H1 (cell line): ENCODE measurements around the gene ZNF747. TPM values are rescaled to one million over a fixed set of nuclear protein-coding genes. Genes with fewer than 3 reads are reported as not detected.

ENCODE experiments used
- CTCF ChIA-PET: fragments of 300-600 bp; sonication (Branson Sonifier 250); formaldehyde crosslinking; loops from one replicate; lab custom pipeline; 2021; ENCODE audit not compliant: partially characterized antibody; lab: Charles Lee
- POLR2A ChIA-PET: fragments of 300-600 bp; sonication (Branson Sonifier 250); formaldehyde crosslinking; loops from one replicate; lab custom pipeline; 2021; ENCODE audit warnings: inconsistent platforms; ENCODE audit not compliant: partially characterized antibody; lab: Charles Lee
- DNase-seq, 2 experiments: peaks; one replicate each; pipeline versions ENCODE4 v3.0.0 to v3.0.0-alpha.2; 2010 to 2022; ENCODE audit warnings: low spot score in 2 of 2, low read depth in 1 of 2, mixed read lengths in 1 of 2
- FAIRE-seq: peaks from 2 replicates; lab custom pipeline; 2011; peaks lifted over from hg19 to GRCh38; lab: Jason Lieb, UNC
- H2AFZ ChIP-seq: 2 replicates; pipeline ENCODE4 v1.8.1; 2012; ENCODE audit warnings: low read length, inconsistent platforms
- H2AK5ac ChIP-seq: 2 replicates; pipeline ENCODE4 v1.6.1; 2013; ENCODE audit warnings: low read depth, low read length
- H2BK120ac ChIP-seq: replicated peaks from 2 replicates; pipeline ENCODE3; 2013; ENCODE audit warnings: low read depth, low read length, inconsistent platforms
- H2BK12ac ChIP-seq: 2 replicates; pipeline ENCODE4 v1.6.1; 2013; ENCODE audit warnings: low read depth, low read length
- H2BK15ac ChIP-seq: 2 replicates; pipeline ENCODE4 v1.6.1; 2013; ENCODE audit warnings: low read length
- H2BK20ac ChIP-seq: 2 replicates; pipeline ENCODE4 v1.6.1; 2013; ENCODE audit warnings: low read length
- H2BK5ac ChIP-seq: 2 replicates; pipeline ENCODE4 v1.6.1; 2013; ENCODE audit warnings: low read depth, low read length
- H3K14ac ChIP-seq: 2 replicates; pipeline ENCODE4 v1.6.1; 2013; ENCODE audit warnings: inconsistent platforms; ENCODE audit not compliant: insufficient read length
- H3K18ac ChIP-seq: 2 replicates; pipeline ENCODE4 v1.6.1; 2013; ENCODE audit warnings: low read length; ENCODE audit errors: extremely low read depth
- H3K23ac ChIP-seq: 2 replicates; pipeline ENCODE4 v1.6.1; 2013; ENCODE audit warnings: inconsistent platforms; ENCODE audit not compliant: insufficient read length
- H3K23me2 ChIP-seq: 2 replicates; pipeline ENCODE4 v1.6.1; 2013; ENCODE audit warnings: low read depth, low read length
- H3K27ac ChIP-seq: 2 replicates; pipeline ENCODE4 v1.6.1; 2011; ENCODE audit warnings: low read depth, low read length, inconsistent platforms
- H3K27me3 ChIP-seq, 4 experiments: replicated peaks in 1 of 4; 1 replicate in 1 of 4; 2 replicates in 3 of 4; pipeline versions ENCODE4 v1.6.1 to v1.8.1; 2011 to 2013; ENCODE audit warnings: low read length in 3 of 4, mild to moderate bottlenecking in 3 of 4, inconsistent platforms in 2 of 4, mixed read lengths in 2 of 4, moderate library complexity in 1 of 4; ENCODE audit not compliant: control insufficient read depth in 3 of 4, insufficient read depth in 3 of 4; ENCODE audit errors: extremely low read depth in 1 of 4
- H3K36me3 ChIP-seq, 4 experiments: 2 replicates each; pipeline versions ENCODE4 v1.6.1 to v1.8.1; 2011 to 2013; ENCODE audit warnings: mild to moderate bottlenecking in 4 of 4, low read length in 3 of 4, moderate library complexity in 2 of 4, control low read depth in 1 of 4, inconsistent platforms in 1 of 4; ENCODE audit not compliant: insufficient read depth in 4 of 4, control insufficient read depth in 2 of 4
- H3K4ac ChIP-seq: replicated peaks from 2 replicates; pipeline ENCODE3; 2013; ENCODE audit warnings: low read length, low read depth, mixed read lengths, inconsistent platforms; ENCODE audit not compliant: insufficient read length
- H3K4me1 ChIP-seq, 4 experiments: replicated peaks in 1 of 4; 1 replicate in 1 of 4; 2 replicates in 3 of 4; pipeline versions ENCODE4 v1.6.1 to v1.8.1; 2011 to 2013; ENCODE audit warnings: low read length in 3 of 4, inconsistent platforms in 2 of 4, mixed read lengths in 1 of 4; ENCODE audit not compliant: insufficient read depth in 4 of 4, control insufficient read depth in 3 of 4
- H3K4me2 ChIP-seq, 2 experiments: 2 replicates each; pipeline versions ENCODE4 v1.6.1 to v1.8.1; 2011 to 2013; ENCODE audit warnings: low read depth in 2 of 2, low read length in 2 of 2, control low read depth in 1 of 2, inconsistent platforms in 1 of 2, mild to moderate bottlenecking in 1 of 2; ENCODE audit not compliant: insufficient read depth in 1 of 2
- H3K4me3 ChIP-seq, 4 experiments: fragments of 200-600, 300-600 bp in 1 of 4; sonication (generic), shearing (Covaris generic), sonication (Bioruptor Twin) in 1 of 4; 2 replicates each; pipeline versions ENCODE4 v1.5.1 to v1.8.1; 2011 to 2016; ENCODE audit warnings: low read length in 4 of 4, low read depth in 3 of 4, control low read depth in 2 of 4, inconsistent platforms in 2 of 4, mild to moderate bottlenecking in 2 of 4, mixed read lengths in 1 of 4, moderate library complexity in 1 of 4; ENCODE audit not compliant: insufficient read depth in 2 of 4; ENCODE audit errors: extremely low read depth in 1 of 4
- H3K56ac ChIP-seq: replicated peaks from 2 replicates; pipeline ENCODE3; 2013; ENCODE audit warnings: low read depth, mild to moderate bottlenecking, mixed read lengths, low read length, inconsistent platforms; ENCODE audit not compliant: insufficient read length
- H3K79me1 ChIP-seq: 2 replicates; pipeline ENCODE4 v1.6.1; 2013; ENCODE audit warnings: low read depth, low read length, control low read depth
- H3K79me2 ChIP-seq, 2 experiments: 2 replicates each; pipeline versions ENCODE4 v1.6.1 to v1.8.1; 2012 to 2013; ENCODE audit warnings: low read length in 2 of 2, mild to moderate bottlenecking in 2 of 2, inconsistent platforms in 1 of 2; ENCODE audit not compliant: insufficient read depth in 2 of 2, control insufficient read depth in 1 of 2
- H3K9ac ChIP-seq, 4 experiments: replicated peaks in 1 of 4; 1 replicate in 1 of 4; 2 replicates in 3 of 4; pipeline versions ENCODE4 v1.6.1 to v1.8.1; 2011 to 2013; ENCODE audit warnings: low read depth in 3 of 4, low read length in 3 of 4, control low read depth in 2 of 4, mild to moderate bottlenecking in 2 of 4, moderate library complexity in 2 of 4, inconsistent platforms in 1 of 4; ENCODE audit errors: extremely low read depth in 1 of 4
- H3K9me3 ChIP-seq, 2 experiments: 2 replicates each; pipeline versions ENCODE4 v1.6.1 to v1.8.1; 2012 to 2013; ENCODE audit warnings: mild to moderate bottlenecking in 2 of 2, moderate library complexity in 2 of 2, control low read depth in 1 of 2, inconsistent platforms in 1 of 2, low read depth in 1 of 2, low read length in 1 of 2, mixed read lengths in 1 of 2; ENCODE audit not compliant: insufficient read depth in 2 of 2
- H4K20me1 ChIP-seq, 2 experiments: replicated peaks in 1 of 2; 2 replicates each; pipeline versions ENCODE3 to v1.8.1; 2011 to 2013; ENCODE audit warnings: inconsistent platforms in 2 of 2, low read length in 2 of 2, mild to moderate bottlenecking in 1 of 2; ENCODE audit not compliant: insufficient read depth in 2 of 2, control insufficient read depth in 1 of 2
- H4K5ac ChIP-seq: 2 replicates; pipeline ENCODE4 v1.6.1; 2013; ENCODE audit warnings: low read length, low read depth, mixed read lengths, inconsistent platforms; ENCODE audit not compliant: insufficient read length
- H4K8ac ChIP-seq: 2 replicates; pipeline ENCODE4 v1.8.0; 2013; ENCODE audit warnings: mild to moderate bottlenecking, moderate library complexity, low read length, inconsistent platforms; ENCODE audit not compliant: insufficient read depth; ENCODE audit errors: extremely low read depth
- H4K91ac ChIP-seq: replicated peaks from 2 replicates; pipeline ENCODE3; 2013; ENCODE audit warnings: low read length, mixed read lengths, inconsistent platforms; ENCODE audit not compliant: insufficient read length
- BACH1 ChIP-seq: IDR thresholded peaks from 2 replicates; pipeline ENCODE4 v1.6.1; 2012; ENCODE audit warnings: low read length, improper control_type of control experiment
- BCL11A ChIP-seq, 2 experiments: IDR thresholded peaks; one replicate each; pipeline ENCODE4 v1.6.1; 2011; ENCODE audit warnings: low read depth in 2 of 2, low read length in 2 of 2, mild to moderate bottlenecking in 2 of 2
- CBX5 ChIP-seq: fragments of 300-800, 300-1000 bp; sonication (generic); IDR thresholded peaks from 2 replicates; pipeline ENCODE4 v1.7.1; 2016; ENCODE audit warnings: antibody characterized with exemption, low read length, low read depth
- CTBP2 ChIP-seq: IDR thresholded peaks from 2 replicates; pipeline ENCODE4 v1.7.0; 2011; ENCODE audit warnings: borderline replicate concordance, mild to moderate bottlenecking, moderate library complexity, mixed read lengths, low read length; ENCODE audit not compliant: insufficient read depth, insufficient read length
- EP300 ChIP-seq, 2 experiments: IDR thresholded peaks; 1 replicate in 1 of 2; 2 replicates in 1 of 2; pipeline ENCODE4 v1.6.1; 2011 to 2012; ENCODE audit warnings: low read depth in 2 of 2, low read length in 2 of 2, mild to moderate bottlenecking in 2 of 2, borderline replicate concordance in 1 of 2, inconsistent platforms in 1 of 2, moderate library complexity in 1 of 2
- GABPA ChIP-seq: IDR thresholded peaks from 2 replicates; pipeline ENCODE4 v1.6.1; 2011; ENCODE audit warnings: mild to moderate bottlenecking, low read length, moderate library complexity, borderline replicate concordance; ENCODE audit not compliant: insufficient read depth
- NANOG ChIP-seq: IDR thresholded peaks from 2 replicates; pipeline ENCODE4 v1.6.1; 2011; ENCODE audit warnings: low read length, low read depth, mild to moderate bottlenecking, inconsistent platforms; ENCODE audit not compliant: insufficient read depth, poor library complexity, severe bottlenecking
- SIX5 ChIP-seq: IDR thresholded peaks from 2 replicates; pipeline ENCODE4 v1.6.1; 2011; ENCODE audit warnings: mild to moderate bottlenecking, low read depth, low read length
- WGBS, 2 experiments: shearing (Covaris generic) in 1 of 2; methylation state at CpG; one replicate each; pipeline versions ENCODE4 v1.1.6 to v1.1.7; 2013 to 2015; ENCODE audit warnings: low lambda C conversion rate in 2 of 2, mixed read lengths in 2 of 2, inconsistent platforms in 1 of 2, low coverage in 1 of 2, missing lambda C conversion rate in 1 of 2; ENCODE audit not compliant: insufficient replicate concordance in 2 of 2, insufficient coverage in 1 of 2, insufficient read length in 1 of 2; ENCODE audit errors: extremely low coverage in 1 of 2, missing lambda C conversion rate in 1 of 2; 5-methylcytosine and 5-hydroxymethylcytosine counted together
- polyA plus RNA-seq, 7 experiments: library from polyadenylated mRNA; depleted of rRNA in 3 of 7; stranded (reverse) in 5 of 7; unstranded in 2 of 7; fragments of >200 nt in 5 of 7; fragments of 200-250 nt in 2 of 7; gene quantifications; 1 replicate in 5 of 7; 2 replicates in 1 of 7; 4 replicates in 1 of 7; pipeline versions ENCODE4 v1.2.1 to v1.2.3, GENCODE V29; 2011 to 2013; ENCODE audit warnings: missing spikeins in 2 of 7, mixed read lengths in 2 of 7
- total RNA-seq: library from RNA; stranded (reverse); fragmentation: NEBNext Ultra II Directional; extraction: Animal tissue kit (Norgen Biotek cat#: 25700); gene quantifications from 2 replicates; pipeline ENCODE4 v1.2.1, GENCODE V29; 2021
- TF ChIP-seq, protein P1 (sequence below): IDR thresholded peaks from 2 replicates; pipeline ENCODE4 v1.6.1; 2011; ENCODE audit warnings: low read depth, mild to moderate bottlenecking, low read length; ENCODE audit not compliant: insufficient read depth
- TF ChIP-seq, protein P2 (sequence below): IDR thresholded peaks from 2 replicates; pipeline ENCODE4 v1.6.1; 2011; ENCODE audit warnings: low read length, improper control_type of control experiment

Gene ZNF747
- total and polyA plus RNA-seq, 2 of the 8 experiments (the other 6 are each of a cell fraction or from before 2014, with no cell fraction given): 9.9 to 10.3 TPM

DNA sequence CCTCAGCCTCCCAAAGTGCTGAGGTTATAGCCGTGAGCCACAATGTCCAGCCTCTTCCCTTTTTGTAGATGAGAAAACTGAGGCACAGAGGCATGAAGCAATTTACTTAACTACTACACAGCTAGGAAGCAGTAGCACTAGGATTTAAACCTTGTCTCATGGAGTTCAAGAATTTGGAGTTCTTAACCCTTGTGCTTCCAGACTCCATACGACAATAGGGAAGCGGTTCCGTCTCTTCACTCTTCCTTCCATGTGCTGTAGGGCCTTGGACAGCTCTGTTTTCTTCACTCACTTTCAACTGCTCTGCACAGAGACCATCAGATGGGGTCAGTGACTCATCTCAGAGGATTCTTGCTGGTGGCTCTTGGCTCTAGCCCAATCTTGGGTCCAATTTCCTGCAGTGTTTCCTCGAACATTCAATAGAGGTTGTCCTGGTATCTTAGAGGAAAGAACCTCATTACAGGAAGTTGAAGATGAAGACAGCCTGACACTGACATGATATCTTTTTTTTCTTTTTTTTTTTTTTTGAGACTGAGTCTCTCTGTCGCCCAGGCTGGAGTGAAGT, 42.8 kb downstream of the ZNF747 start:
- Histone ChIP-seq H3K23me2 (no peaks in the 10 kb centered on the region), H2BK20ac (no peak overlapping the region), H2AFZ (peak overlapping the region; percentile 8; the same call in 1 of the 2 replicates), H3K9me3 (no peaks in the 10 kb centered on the region), H4K20me1 (no peaks in the 10 kb centered on the region), H3K14ac (no peak overlapping the region), H4K91ac (no peak overlapping the region), H3K18ac (no peak overlapping the region), H4K8ac (no peak overlapping the region), H3K56ac (no peak overlapping the region), H3K4me3 (no peak overlapping the region), H2BK5ac (no peak overlapping the region), H3K4me2 (no peak overlapping the region), H3K27ac (no peak overlapping the region), H2BK12ac (no peak overlapping the region), H3K4ac (no peak overlapping the region), H3K9ac (no peak overlapping the region), H3K79me1 (no peaks in the 10 kb centered on the region), H4K5ac (no peak overlapping the region), H3K4me1 (peaks cover 0 to 3% (median 1%) of the 10 kb centered on the region in 4 experiments; a peak in 1 of 7 replicates), H3K27me3 (peaks cover 0 to 2% (median 0%) of the 10 kb centered on the region in 4 experiments; a peak in 1 of 7 replicates), H2AK5ac (no peak overlapping the region), H3K23ac (no peak overlapping the region), H2BK120ac (no peak overlapping the region), H3K79me2 (no peaks in the 10 kb centered on the region), H2BK15ac (no peak overlapping the region), H3K36me3 (no peaks in the 10 kb centered on the region)
- POLR2A ChIA-PET: no interaction called here
- WGBS, 2 experiments: 96% methylated on average over 5 of the region's 6 CpGs; no CpG with 5 or more reads in 1 of the 2 experiments
- FAIRE-seq: no peak
- no peak for DNase-seq
- CTCF ChIA-PET: interaction anchor here (1.3 to 2.7 kb wide), 4 partner anchors 9 to 123 kb away, joined by 3 to 12 read pairs (median 4); no protein-coding TSS in a partner anchor
- TF ChIP-seq BACH1: no peak
- TF ChIP-seq CTBP2: no peak
- TF ChIP-seq NANOG: no peak
- TF ChIP-seq, protein P1, sequence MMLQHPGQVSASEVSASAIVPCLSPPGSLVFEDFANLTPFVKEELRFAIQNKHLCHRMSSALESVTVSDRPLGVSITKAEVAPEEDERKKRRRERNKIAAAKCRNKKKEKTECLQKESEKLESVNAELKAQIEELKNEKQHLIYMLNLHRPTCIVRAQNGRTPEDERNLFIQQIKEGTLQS: no peak
- TF ChIP-seq GABPA: no peak
- no peak for TF ChIP-seq SIX5
- TF ChIP-seq, protein P2, sequence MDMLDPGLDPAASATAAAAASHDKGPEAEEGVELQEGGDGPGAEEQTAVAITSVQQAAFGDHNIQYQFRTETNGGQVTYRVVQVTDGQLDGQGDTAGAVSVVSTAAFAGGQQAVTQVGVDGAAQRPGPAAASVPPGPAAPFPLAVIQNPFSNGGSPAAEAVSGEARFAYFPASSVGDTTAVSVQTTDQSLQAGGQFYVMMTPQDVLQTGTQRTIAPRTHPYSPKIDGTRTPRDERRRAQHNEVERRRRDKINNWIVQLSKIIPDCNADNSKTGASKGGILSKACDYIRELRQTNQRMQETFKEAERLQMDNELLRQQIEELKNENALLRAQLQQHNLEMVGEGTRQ: no peak
- no peak for TF ChIP-seq EP300 (IDR thresholded peaks at IDR 0.05; ENCODE audit: borderline replicate concordance in 1 of 2, low read depth in 2 of 2, low read length in 2 of 2)
- TF ChIP-seq BCL11A (IDR thresholded peaks at IDR 0.05; ENCODE audit: low read depth in 2 of 2, low read length in 2 of 2): no peak
- TF ChIP-seq CBX5: no peak
